Measurements from ENCODE around the gene IQCC.

Gene IQCC

GRCh38 chr1:32195972-32196823 lies 9.3 kb upstream of the IQCC start:
- no peak for DNase-seq (ENCODE audit: low read depth)

GRCh38 chr1:32197074-32197473 lies 8.4 kb upstream of the IQCC start:
- DNase-seq (ENCODE audit: low read depth) = no peak

GRCh38 chr1:32197837-32198236 lies 7.6 kb upstream of the IQCC start:
- DNase-seq (ENCODE audit: low read depth) = no peak

GRCh38 chr1:32198237-32199042 lies 7.0 kb upstream of the IQCC start:
- no peak for DNase-seq (ENCODE audit: low read depth)

- DNase-seq (ENCODE audit: low read depth) = no peak
Measured at GRCh38 chr1:32199043-32199716, 6.3 kb upstream of the IQCC start.

GRCh38 chr1:32199717-32200072 lies 5.8 kb upstream of the IQCC start:
- no peak for DNase-seq (ENCODE audit: low read depth)

GRCh38 chr1:32200226-32201010 lies 5.1 kb upstream of the IQCC start, which contains the start of gene CCDC28B:
Gene CCDC28B, plus strand, starts transcription at chr1:32200595. Its CDS starts 1,341 bp downstream, at chr1:32201936.
- DNase-seq (ENCODE audit: low read depth) = peak; percentile 24

GRCh38 chr1:32201011-32201855 lies 4.2 kb upstream of the IQCC start:
- DNase-seq (ENCODE audit: low read depth) = peak; percentile 59

- no peak for DNase-seq (ENCODE audit: low read depth)
Measured at GRCh38 chr1:32204943-32205361, 519 bp upstream of the IQCC start.

GRCh38 chr1:32208469-32208868 lies 3.0 kb downstream of the IQCC start:
- no peak for DNase-seq (ENCODE audit: low read depth)

- no peak for DNase-seq (ENCODE audit: low read depth)
Measured at GRCh38 chr1:32208891-32209328, 3.4 kb downstream of the IQCC start, which contains the start of gene DCDC2B. Gene DCDC2B, plus strand, starts transcription at chr1:32209089. Its CDS starts 5 bp downstream, at chr1:32209094.

GRCh38 chr1:32215629-32216480 lies 10.4 kb downstream of the IQCC start:
- peak; percentile 38 for DNase-seq (ENCODE audit: low read depth)

GRCh38 chr1:32216566-32216965 lies 11.1 kb downstream of the IQCC start:
- no peak for DNase-seq (ENCODE audit: low read depth)

GRCh38 chr1:32219022-32219421 lies 13.6 kb downstream of the IQCC start:
- no peak for DNase-seq (ENCODE audit: low read depth)

- no peak for DNase-seq (ENCODE audit: low read depth)
Measured at GRCh38 chr1:32220746-32221580, 15.5 kb downstream of the IQCC start.

GRCh38 chr1:32221581-32221979 lies 16.1 kb downstream of the IQCC start:
- no peak for DNase-seq (ENCODE audit: low read depth)

GRCh38 chr1:32221980-32222755 lies 16.7 kb downstream of the IQCC start, which contains the start of the genes EIF3I and TMEM234:
Gene EIF3I, plus strand, starts transcription at chr1:32222407. Its CDS starts 35 bp downstream, at chr1:32222442.
Gene TMEM234, minus strand, starts transcription at chr1:32222353. Its CDS starts 31 bp downstream, at chr1:32222322.
- DNase-seq (ENCODE audit: low read depth) = peak; percentile 90

- no peak for DNase-seq (ENCODE audit: low read depth)
Measured at GRCh38 chr1:32223683-32224082, 18.2 kb downstream of the IQCC start.
